GM12865 (cell line): ENCODE results near the gene NDUFA11.

Experiments used
- DNase-seq: peaks from one replicate; pipeline ENCODE4 v3.0.0; 2010; ENCODE audit warnings: low read depth
- H3K4me3 ChIP-seq: 2 replicates; pipeline ENCODE4 v1.5.1; 2011; ENCODE audit warnings: mild to moderate bottlenecking, low read depth, low read length, control low read depth
- CTCF ChIP-seq: IDR thresholded peaks from 2 replicates; pipeline ENCODE4 v1.5.1; 2011; ENCODE audit warnings: low read length, control low read depth, low read depth, inconsistent platforms; ENCODE audit not compliant: insufficient read depth; ENCODE audit errors: missing control alignments

NDUFA11 gene

GRCh38 chr19:5948752-5949564 is 45.4 kb upstream of the NDUFA11 start:
- no peak overlapping the region for H3K4me3 ChIP-seq
- no peak for TF ChIP-seq CTCF
- no peak for DNase-seq

- H3K4me3 ChIP-seq, result no peak overlapping the region
- no peak for TF ChIP-seq CTCF
- no peak for DNase-seq
These were observed 43.8 kb upstream of the NDUFA11 start for GRCh38 chr19:5947435-5947834.

- no peak for DNase-seq
- H3K4me3 ChIP-seq, result no peak overlapping the region
- no peak for TF ChIP-seq CTCF
These were observed 40.0 kb upstream of the NDUFA11 start for GRCh38 chr19:5943623-5944022.

GRCh38 chr19:5943045-5943444 is 39.5 kb upstream of the NDUFA11 start:
- DNase-seq, result no peak
- H3K4me3 ChIP-seq, result no peak overlapping the region
- no peak for TF ChIP-seq CTCF

DNA sequence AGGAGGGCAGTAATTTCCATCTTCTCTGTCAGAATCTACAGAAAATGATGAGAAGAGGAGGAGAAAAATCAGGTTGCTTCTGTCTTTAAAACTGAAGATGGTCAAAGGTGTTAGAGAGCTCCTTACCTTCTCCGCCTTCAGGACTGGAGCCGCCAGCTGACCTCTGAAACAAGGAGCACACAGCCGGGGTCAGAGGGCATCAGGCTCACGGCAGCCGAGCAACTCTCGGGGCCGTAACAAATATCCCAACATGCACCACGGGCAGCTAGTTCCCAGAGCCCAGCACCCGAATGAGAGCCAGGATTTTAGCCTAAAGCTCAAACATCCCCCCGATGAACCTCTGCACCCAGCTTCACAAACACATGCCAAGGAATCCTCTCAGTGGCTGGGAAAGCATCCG is 38.1 kb upstream of the NDUFA11 start:
- DNase-seq, result no peak
- no peak for TF ChIP-seq CTCF
- H3K4me3 ChIP-seq, result no peak overlapping the region

GRCh38 chr19:5940260-5941208 is 36.9 kb upstream of the NDUFA11 start:
- DNase-seq, result no peak
- H3K4me3 ChIP-seq, result no peak overlapping the region
- no peak for TF ChIP-seq CTCF
